ENCODE measurements around the gene BEST2. TPM values are rescaled to one million over a fixed set of nuclear protein-coding genes. Genes with fewer than 3 reads are reported as not detected.
"Not testable (repeated sequence)": the region's sequence is repeated elsewhere in the genome, so short reads cannot be mapped to it uniquely, and the experiment has no call there.

The BEST2 gene
- not detected in 2 replicates for total RNA-seq (2014; rRNA removed; shearing (Covaris generic))

DNA sequence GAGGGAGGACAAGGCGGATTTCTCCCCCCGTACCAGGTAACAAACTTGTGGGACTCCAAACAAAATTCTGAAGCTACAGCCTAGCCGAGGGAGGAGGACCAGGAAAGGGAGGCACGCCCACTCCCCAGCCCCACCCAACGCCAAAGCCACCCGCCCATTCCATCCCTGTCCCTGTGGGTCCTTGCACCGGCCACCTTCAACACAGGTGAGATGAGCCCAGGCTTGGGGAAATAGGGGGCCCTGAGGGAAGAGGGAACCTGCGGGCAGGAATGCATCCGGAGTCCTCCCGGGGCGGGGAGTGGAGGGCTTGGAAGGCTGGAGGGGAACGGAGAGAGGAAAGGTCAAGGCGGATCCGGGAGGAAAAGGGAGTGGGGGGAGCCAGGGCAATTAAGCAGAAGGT is at the start of gene BEST2:
BEST2 (plus strand) TSS at position 157 of the 400 bp plus-strand sequence. CDS start 802 bp downstream, outside the sequence.
- DNase-seq (ENCODE audit: low spot score), result no peak

DNA sequence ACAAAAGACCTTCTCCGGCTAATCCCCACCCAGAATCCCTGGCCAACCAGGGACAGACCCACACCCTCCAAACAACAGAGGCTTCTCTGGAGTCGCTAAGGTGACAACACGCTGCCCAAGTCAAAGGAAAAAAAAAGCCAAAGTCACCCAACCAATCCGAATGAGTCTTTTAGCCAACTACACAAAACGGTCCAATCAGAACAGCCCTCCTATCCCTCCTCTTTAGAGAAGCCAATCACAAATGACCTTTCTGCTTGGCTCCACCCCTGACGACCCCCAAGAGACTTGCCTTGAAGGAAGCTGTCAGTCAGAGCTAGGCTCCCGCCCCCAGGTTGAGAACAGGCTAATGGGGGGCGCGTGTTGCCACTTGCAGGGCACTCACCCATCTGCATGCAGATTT is 48.5 kb upstream of the BEST2 start:
- in situ Hi-C loops (cut with HindIII; ENCODE audit: low sequenced_read_pairs), result no loop called here
- DNase-seq (ENCODE audit: low spot score), result peak; percentile 52

More for the DNA sequence above, at the start of gene BEST2:
- in situ Hi-C loops (cut with HindIII; ENCODE audit: low sequenced_read_pairs), result no loop called here

- in situ Hi-C loops (cut with HindIII; ENCODE audit: low sequenced_read_pairs), result no loop called here
- no peak for DNase-seq (ENCODE audit: low spot score)
Measured at GRCh38 chr19:12705169-12705568, 46.4 kb upstream of the BEST2 start.

- in situ Hi-C loops (cut with HindIII; ENCODE audit: low sequenced_read_pairs), result no loop called here
Measured at GRCh38 chr19:12705654-12706331, 45.8 kb upstream of the BEST2 start.

GRCh38 chr19:12706332-12706718 is 45.3 kb upstream of the BEST2 start:
- in situ Hi-C loops (cut with HindIII; ENCODE audit: low sequenced_read_pairs), result no loop called here
- no peak for DNase-seq (ENCODE audit: low spot score)

More at GRCh38 chr19:12705654-12706331, 45.8 kb upstream of the BEST2 start:
- no peak for DNase-seq (ENCODE audit: low spot score)

GRCh38 chr19:12708641-12709040 is 43.0 kb upstream of the BEST2 start:
- DNase-seq (ENCODE audit: low spot score), result no peak
- in situ Hi-C loops (cut with HindIII; ENCODE audit: low sequenced_read_pairs), result no loop called here

GRCh38 chr19:12711187-12711586 is 40.4 kb upstream of the BEST2 start:
- DNase-seq (ENCODE audit: low spot score), result no peak
- in situ Hi-C loops (cut with HindIII; ENCODE audit: low sequenced_read_pairs), result no loop called here

GRCh38 chr19:12712077-12712476 is 39.5 kb upstream of the BEST2 start:
- DNase-seq (ENCODE audit: low spot score); in situ Hi-C loops (cut with HindIII; ENCODE audit: low sequenced_read_pairs): not testable (repeated sequence)

GRCh38 chr19:12713304-12713703 is 38.3 kb upstream of the BEST2 start:
- in situ Hi-C loops (cut with HindIII; ENCODE audit: low sequenced_read_pairs); DNase-seq (ENCODE audit: low spot score): not testable (repeated sequence)

DNA sequence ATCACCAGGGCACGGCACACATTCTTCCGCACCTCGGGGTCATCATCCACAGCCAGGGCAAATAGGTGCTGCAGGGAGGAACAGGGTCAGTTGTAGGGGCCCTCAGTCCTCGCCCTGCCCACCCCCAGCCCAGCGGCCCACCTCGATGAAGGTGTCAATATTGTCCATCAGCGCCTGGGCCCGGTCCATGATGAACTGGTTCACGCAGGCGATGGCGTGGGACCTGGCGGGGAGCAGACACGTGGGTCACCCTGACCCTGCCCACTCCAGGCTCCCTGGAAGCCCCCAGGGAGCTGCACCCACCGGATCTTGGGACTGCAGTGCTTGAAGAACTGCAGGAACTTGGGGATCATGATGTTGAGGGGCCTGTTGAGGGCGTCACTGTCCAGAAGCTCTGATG is 36.5 kb upstream of the BEST2 start:
- in situ Hi-C loops (cut with HindIII; ENCODE audit: low sequenced_read_pairs), result no loop called here
- no peak for DNase-seq (ENCODE audit: low spot score)

- no peak for DNase-seq (ENCODE audit: low spot score)
- in situ Hi-C loops (cut with HindIII; ENCODE audit: low sequenced_read_pairs), result no loop called here
Measured at GRCh38 chr19:12715929-12716328, 35.7 kb upstream of the BEST2 start.

- DNase-seq (ENCODE audit: low spot score), result no peak
- in situ Hi-C loops (cut with HindIII; ENCODE audit: low sequenced_read_pairs), result no loop called here
Measured at GRCh38 chr19:12720296-12720695, 31.3 kb upstream of the BEST2 start.

DNA sequence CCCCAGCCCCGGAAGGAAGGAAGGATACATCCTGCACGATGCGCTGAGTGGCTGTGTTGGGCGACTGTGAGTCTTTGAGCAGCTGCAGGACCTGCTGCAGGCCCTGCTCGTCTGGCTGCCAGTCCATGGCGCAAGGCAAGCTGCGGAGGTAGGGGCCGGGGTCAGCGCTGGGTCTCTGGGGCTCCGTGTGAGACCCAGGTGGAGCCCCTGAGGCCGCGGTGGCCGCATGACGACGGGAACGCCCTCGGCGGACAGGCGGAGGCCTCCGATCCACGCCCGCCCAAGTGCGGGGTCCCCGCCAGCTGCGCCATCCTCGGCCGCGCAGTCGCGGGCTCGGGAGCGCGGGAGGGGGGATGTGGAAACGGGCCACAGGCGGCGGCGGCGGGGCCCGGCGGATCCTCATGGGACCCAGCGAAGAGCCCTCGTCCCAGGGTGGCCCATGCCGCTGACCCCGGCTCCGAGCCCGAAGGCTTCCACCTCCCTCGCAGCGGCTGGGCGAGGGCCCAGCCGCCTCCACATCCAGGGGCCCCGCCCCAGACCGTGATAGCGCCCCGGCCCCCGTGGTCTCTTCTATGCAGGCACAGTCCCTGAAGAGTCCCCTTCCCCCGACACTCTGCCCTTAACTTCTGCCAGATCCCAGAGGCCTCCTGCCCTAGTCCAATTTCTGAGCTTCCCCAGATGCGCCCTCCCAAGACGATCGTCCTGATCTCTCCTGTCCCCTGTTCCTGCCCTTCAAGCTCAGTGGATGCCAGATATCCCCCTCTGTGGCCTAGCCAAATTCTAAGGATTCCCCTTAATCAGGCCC is 30.5 kb upstream of the BEST2 start:
- in situ Hi-C loops (cut with HindIII; ENCODE audit: low sequenced_read_pairs), result no loop called here
- no peak for DNase-seq (ENCODE audit: low spot score)

DNA sequence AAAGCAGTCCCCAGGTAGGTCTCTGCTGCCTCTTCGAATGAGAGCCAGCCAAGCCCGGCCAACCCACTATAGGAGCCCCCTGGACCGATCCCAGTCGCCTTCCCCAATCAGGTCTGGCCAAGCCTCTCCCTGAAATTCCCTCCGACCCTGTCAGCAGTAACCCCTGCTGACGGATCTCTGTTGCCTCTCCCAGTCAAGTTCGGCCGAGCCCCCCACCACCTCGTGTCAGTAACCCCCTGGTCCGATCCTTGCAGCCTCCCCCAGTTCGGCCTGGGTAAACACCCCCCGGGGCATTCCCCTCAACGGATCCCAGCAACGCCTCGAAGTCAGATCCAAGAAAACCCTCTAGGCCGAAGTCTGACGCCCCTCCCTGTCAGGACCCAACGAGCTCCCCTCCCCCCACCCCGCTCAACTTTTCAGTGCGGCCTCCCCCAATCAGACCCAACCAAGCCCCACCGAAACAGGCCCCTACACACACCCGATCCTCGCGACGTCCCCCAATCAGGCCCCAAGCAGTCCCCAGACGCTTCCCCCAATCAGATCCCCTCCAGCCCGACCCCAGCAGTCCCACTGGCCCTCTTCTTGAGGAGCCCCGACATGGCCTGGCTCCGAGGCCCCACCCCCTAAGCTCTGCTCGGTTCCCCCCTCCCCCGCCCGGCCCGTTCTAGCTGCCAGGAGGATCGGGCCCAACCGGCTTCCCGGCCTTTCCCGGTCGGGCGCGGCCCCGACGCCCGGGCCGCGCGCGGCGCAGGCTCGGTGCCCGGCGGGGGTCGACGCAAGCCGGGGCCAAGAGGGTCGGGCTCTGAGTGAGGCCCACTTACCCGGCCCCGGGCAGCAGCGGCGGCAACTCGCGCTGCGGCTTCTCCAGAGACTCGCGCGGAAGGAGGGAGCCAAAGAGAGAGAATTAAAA is 29.7 kb upstream of the BEST2 start:
- DNase-seq (ENCODE audit: low spot score), result peak; percentile 49
- in situ Hi-C loops (cut with HindIII; ENCODE audit: low sequenced_read_pairs), result no loop called here

DNA sequence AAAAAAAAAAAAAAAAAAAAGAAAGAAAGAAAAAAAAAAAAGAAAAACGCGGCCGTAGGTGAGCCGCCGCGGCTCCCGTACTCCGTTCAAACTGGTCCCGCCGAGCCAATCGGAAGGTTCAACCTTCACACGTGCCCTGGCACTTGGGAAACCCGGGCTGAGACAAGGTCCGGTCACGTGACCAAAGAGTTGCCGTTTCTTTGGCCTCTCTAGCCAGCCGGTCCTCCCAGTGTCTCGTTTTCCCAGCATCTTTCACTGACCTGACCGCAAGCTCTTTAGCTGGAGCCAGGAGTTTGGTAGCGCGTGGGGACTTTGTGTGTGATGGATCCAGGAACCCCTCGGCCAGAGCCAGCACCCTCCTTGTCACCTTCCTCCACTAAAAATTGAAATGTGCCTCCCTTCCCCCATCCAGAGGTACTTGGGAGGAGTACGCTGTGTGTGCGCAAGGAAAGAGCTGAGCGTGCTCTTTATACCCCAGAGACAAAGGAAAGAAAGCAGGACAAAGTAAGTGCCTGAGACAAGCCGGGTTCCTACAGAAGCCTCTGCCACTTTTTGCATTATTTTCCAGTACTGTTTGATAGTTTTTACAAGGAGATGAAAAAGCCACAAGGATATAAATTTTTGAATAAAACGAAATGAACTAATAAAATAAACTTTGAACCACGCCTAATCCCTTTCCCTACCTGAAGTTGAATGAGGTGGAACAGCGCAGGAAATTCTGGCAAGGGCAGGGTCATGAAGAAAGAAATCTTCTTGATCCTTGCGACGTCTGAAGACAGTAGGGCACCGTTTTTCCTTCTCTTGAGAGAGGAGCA is 28.8 kb upstream of the BEST2 start:
- DNase-seq (ENCODE audit: low spot score), result peak; percentile 99
- in situ Hi-C loops (cut with HindIII; ENCODE audit: low sequenced_read_pairs), result no loop called here

DNA sequence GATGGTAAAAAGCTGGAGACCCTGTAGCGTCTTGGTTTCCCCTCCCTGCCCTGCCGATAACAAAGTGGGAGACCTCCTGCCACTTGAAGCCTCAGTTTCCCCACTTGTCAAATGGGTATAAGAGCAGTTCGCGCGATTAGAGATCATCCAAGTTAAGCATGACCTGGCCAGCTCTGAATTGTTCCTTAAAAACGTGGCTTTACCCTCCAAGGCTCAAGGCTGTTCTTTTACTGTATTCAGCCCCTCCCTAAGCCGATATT is 28.3 kb upstream of the BEST2 start:
- in situ Hi-C loops (cut with HindIII; ENCODE audit: low sequenced_read_pairs), result no loop called here
- DNase-seq (ENCODE audit: low spot score), result no peak

DNA sequence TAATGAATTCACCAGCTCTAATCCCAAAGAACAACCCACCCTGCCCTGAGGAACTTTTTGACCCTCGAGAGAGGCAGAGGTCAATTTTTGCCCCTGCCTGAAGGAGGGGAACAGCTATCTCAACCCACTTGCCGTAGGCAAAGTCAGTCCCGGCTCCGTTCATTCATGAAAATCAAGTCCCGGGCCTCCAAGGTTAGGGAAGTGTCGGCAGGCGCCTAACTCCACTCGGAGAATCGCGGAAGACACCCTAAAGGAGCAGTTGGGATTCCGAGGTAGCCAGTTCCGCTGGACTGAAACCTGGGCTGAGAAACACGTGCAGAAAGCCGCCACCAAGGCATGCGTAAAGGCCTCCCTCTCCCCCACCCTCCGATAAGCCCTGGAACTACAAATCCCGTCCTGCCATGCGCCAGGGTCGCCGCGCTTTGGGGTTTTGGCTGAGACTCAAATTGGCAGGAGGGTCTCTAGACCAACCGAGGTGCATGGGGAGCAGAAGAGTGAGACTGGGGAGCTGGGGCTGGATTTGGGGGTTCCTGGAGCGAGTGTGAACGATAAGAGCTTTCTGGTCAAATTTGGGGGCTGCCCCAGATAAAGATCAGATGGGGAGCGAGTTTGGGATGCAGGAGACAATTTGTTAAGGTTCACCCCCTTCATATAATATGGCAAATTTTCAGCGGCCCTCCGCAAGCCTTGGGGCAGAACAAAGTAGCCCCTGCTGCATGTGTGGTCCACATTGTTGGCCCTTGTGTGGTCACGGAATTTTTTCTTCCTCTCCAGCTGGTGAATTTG is 27.8 kb upstream of the BEST2 start, which contains the start of gene TNPO2:
TNPO2 (minus strand) TSS at position 292 of the 786 bp plus-strand sequence. CDS start 2,955 bp downstream, outside the sequence.
- in situ Hi-C loops (cut with HindIII; ENCODE audit: low sequenced_read_pairs), result no loop called here
- peak; percentile 83 for DNase-seq (ENCODE audit: low spot score)

- DNase-seq (ENCODE audit: low spot score); in situ Hi-C loops (cut with HindIII; ENCODE audit: low sequenced_read_pairs): not testable (repeated sequence)
Measured at GRCh38 chr19:12725612-12726011, 26.0 kb upstream of the BEST2 start.

All from G401 (cell line).